GM04504 (cell line): Measurements from ENCODE around the gene SMIM36.
A peak's percentile ranks its signal among the peaks of the same experiment; 100 is the strongest.
"Not testable (repeated sequence)": the region's sequence is repeated elsewhere in the genome, so short reads cannot be mapped to it uniquely, and the experiment has no call there.

Source experiments
- DNase-seq: peaks from one replicate; pipeline ENCODE4 v3.0.0-alpha.2; 2012; ENCODE audit warnings: low read depth

Gene SMIM36

DNA sequence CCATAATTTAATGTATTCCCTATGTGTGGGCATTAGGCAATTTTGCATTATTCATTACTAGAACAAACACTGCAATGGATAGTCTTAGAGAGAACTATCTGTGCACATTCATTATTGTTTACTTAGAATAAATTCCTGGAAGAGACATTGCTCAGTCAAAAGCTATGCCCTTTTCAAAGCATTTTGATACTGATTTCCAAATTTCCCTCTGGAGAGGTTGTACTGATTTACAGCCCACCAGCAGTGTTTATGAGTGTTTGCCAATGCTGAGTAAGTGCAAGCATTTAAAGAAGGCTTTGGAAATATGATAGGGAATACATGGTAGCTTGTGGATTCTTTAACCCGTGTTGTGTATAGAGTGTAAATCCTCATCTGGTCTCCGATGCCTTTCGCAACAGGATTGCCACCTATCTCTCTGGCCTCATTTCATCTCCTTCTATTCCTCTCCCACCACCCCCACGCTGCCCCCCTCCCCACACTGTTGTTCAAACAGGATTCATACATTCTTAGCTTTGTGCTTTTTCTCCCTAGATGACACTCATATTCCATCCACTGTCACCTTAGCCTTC is 56.3 kb downstream of the SMIM36 start:
- peak; percentile 77 for DNase-seq

DNA sequence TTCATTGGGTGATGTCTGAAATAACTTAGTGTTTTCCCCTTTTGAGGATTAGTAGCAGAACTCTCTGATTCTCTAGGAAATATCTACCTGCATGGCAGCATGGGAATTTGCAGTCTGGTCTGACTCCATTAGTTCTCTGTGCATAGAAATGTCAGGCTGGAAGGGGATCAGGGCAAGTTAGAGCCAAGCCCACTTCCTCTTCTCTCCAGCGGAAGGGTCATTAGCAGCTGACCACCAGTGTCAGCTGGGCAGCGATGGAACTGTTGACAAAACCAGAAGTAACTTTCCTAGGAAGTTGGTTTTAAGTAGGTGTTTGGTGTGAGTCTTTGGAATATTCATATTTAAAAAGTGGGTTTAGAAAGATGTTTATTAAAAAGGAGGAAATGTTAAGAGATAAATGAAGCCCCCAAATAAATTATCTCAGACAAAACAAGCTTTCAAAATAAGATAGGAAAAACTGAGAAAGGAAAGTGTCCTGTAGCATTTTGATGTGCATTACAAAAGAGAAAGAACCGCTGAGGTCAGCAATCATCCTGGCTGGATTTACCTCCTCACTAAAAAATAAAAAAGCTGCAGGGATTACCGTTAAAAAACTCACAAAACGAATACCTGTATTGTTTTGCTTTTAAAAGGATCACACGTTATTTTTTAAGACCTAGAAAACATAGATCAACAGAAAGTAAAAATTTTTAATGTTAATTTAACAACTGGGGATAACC is 57.3 kb downstream of the SMIM36 start:
- no peak for DNase-seq

DNA sequence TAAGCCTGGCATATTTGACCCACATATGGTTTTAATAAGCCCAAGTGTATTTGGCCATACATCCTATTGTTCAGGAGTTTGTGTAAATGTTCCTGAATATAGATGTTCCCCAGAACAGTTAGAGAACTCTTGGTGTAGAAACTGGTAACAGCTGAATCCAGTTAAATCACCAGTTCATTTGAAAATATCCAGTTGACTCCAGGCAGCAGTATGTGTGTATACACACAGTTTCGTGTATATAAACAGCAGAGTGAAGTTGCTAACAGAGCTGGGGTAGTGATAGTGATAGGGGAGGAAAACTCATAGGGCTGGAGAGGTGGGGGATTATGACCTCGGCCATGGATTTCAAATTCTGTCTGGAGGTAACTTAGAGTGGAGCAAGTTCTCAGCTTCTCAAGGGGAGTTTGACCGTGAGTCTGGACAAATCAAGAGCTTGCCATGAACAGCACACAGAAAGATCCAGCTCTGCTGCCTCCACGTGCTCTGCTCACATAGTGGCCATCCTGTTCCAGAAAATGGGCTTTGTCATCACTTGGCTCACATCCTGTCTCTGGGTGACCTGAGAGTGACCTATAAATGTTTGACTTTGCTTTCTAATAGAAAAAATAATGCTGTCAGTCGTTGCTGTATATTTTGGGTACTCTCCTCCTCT is 59.0 kb downstream of the SMIM36 start:
- peak; percentile 48 for DNase-seq

DNA sequence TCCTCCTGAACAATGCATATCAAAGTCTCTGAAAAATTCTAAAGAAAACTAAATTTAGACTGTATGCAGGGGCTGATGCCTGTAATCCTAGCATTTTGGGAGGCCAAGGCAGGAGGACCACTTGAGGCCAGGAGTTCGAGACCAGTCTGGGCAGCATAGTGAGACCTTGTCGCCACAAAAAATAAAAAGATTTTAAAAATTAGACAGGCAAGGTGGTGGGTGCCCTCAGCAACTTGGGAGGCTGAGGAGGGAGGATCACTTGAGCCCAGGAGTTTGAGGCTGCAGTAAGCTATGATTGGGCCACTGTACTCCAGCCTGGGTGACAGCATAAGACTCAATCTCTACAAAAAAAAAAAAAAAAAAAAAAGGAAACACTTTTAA is 59.5 kb downstream of the SMIM36 start:
- no peak for DNase-seq

DNA sequence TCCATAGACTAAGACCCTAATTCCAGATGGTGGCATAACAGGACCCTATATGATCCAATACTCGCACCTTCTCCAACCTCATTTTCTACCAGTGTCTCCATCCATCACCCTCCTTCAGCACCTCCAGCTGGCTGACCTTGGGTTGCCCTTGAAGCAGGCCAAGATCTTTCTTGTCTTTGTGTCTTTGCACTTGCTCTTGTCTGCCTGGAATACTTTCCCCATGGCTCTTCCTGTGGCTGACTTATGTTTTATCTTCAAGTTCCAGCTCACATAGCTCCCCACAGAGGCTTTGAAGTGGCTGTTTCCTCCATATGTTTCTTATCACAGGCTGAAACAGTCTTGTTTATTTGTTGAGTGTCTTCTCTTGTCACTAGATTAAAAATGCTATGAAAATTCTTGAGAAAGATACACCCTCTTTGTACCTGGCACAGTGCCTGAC is 60.0 kb downstream of the SMIM36 start:
- peak; percentile 10 for DNase-seq

DNA sequence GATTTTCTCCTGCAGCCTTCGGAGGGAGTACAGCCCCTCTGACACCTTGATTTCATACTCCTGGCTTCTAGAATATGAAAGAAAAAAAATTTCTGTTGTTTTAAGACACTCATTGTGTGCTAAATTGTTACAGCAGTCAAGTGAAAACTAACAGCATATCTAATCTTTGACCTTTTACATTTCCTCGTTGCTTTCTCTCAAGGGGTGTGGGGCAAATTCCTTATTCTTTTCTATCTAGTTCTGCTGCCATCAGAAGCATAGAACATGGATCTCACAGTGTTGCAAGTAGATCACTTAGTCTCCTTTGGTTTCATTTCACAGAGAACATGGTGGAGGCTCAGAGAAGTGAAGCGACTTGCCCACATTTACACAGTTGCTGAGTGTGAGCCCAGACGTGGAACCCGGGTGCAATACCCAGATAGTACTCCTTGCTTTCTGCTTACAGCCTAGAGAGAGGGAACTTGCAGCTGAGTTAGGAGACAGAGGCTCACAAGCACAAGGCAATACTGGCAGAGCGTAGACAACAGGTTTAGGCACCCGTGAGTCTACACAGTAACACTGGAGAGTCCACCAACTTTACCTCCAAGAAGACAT is 60.9 kb downstream of the SMIM36 start:
- DNase-seq: no peak

DNA sequence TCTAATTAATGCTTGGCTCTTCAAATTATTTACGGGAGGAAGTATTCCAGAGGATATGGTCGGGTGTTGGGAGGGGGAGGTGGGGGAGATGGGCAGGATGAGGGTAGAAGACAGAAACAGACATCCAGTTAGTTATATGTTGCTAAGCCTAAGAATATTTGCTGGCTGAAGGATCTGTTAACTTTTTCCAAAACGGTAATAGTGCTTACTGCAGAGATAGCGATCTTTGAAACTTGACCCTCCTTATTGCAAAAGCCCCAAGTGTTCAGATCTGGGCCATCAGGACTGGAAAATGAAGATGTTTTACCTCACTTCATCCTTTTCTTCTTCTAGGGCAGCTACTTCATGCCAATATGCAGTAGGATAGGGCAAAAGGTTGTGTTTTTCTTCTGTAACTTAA is 62.6 kb downstream of the SMIM36 start:
- DNase-seq: peak; percentile 15

DNA sequence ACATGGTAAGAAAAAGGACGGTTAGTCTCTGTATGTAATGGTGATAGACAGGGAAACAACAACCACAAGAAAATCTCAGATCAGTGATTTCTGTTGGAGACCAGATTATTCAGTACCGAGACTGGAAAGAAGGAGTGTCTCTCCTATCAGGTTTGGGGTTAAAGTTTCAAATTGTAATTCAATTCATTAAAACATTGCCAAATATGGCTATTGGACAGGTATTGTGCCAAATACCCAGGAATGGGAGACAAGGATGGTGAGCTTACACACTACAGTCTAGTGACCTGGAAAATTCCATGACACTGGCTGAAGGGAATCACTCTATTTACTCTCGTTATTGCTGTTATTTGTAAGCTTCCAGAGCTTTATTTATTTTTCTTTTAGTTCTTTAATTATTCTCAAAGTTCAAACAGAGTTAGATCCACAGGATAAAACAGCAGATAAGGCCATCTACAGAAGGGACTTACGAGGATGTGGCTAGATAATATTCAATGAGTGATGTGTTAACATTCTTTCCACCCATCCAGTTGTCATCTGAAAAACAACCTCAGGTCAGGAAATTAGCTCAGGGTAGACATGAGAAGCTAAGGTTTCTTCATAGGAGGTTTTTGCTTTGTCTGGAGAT is 64.6 kb downstream of the SMIM36 start:
- no peak for DNase-seq

DNA sequence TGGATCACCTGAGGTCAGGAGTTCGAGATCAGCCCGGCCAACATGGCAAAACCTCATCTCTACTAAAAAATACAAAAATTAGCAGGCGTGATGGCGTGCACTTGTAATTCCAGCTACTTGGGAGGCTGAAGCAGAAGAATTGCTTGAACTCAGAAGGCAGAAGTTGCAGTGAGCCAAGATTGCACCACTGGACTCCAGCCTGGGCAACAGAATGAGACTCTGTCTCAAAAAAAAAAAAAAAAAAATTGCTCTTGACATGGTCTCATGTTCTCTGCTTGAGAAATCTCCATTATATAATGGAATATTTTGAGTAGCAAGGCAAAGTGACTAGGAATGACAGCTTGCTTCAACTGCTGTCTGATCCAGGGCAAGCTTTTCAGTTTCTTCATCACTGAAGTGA is 65.2 kb downstream of the SMIM36 start:
- DNase-seq: not testable (repeated sequence)

DNA sequence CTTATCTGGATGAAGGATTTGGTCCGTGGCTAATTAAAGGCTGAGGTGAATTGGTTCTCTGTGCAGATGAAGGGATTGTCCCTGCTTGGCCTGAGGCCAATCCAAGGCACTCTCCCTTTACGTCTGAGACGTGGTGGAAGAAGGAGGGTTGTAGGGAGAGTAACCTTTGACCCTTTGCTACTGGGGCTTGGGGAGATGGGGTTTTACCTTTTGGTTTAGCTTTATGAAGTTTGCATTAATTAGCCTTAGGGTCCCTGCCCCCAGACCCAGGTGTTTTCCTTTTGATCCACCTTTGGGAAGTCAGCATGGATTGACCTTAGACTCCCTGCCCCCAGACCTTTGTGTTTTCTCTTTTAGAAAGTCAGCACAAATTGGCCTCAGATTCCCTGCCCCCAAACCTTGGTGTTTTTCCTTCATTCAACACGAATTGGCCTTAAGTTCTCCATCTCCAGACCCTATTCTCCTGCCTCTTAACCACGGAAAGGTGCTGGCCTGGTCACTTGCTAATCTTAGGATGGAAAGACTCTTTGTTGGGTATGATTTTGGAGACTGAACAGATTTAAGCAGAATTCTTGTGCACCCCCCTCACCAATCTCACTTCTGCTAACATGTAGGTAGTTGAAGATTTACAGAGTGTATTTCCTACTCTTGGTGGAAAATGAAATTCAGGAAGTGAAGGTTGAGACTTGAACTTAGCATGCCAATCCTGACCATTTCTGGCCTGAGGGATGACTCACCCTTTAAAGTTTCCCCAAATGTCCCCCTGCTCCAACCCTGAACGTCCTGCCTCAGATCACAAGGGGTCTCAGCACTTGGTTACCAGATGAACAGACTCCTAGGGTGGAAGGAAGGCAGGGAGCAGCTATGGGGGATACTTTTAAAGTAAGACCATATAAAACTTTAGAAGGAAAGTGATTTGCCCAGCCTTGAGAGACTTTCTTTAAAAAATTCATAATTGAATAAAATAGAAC is 66.5 kb downstream of the SMIM36 start:
- DNase-seq: no peak

DNA sequence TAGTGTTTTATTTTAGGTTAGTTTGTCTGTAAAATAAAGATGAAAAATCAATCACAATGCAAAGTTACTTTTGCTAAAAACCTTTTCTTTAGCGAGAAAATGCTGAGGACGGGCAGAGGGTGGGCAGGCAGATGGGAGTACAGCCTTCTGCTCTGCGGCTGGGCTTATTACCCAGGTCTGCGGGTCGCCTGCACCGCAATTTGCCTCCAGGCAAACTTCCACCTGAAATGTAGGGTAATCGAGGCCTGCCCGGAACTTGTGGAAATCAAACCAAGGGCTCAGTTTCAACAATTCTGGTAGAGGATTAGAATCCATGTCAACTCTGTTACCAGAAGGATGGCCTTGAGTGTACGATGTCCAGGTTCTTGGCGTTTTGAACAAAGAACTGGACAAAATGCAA is 67.3 kb downstream of the SMIM36 start:
- DNase-seq: no peak

DNA sequence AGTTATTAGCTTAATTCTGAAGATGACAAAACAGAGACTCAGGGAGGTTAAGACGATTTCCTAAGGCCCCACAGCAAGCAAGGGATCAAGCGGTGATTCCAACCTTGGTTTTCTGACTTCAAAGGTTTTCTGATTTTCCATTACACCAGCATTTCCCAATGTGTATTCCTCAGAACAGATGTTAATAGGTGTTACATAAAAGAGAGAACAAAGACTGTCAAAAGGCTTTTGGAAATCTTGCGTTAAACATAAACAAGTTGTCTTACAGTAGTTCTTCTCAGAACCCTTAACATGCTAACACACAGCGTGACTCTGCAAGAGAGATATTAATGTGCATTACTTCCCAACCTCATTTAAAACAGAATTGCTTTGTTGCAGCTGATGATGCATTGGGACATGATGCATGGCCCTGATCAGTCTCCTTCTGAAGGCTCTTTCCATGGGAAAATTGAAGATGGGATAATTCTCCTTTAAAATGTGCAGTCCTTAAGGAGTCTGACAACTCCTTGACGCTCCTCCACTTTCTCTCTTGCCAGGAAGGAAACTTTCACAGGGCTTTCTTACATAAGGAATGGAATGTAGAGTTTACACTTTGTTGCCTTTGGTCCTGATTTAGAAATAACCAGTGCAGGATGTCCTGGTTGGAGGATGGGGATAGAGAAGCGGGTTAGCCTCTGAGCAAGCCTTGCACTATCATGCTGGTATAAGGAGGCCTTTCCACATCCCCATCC is 68.1 kb downstream of the SMIM36 start:
- DNase-seq: no peak

DNA sequence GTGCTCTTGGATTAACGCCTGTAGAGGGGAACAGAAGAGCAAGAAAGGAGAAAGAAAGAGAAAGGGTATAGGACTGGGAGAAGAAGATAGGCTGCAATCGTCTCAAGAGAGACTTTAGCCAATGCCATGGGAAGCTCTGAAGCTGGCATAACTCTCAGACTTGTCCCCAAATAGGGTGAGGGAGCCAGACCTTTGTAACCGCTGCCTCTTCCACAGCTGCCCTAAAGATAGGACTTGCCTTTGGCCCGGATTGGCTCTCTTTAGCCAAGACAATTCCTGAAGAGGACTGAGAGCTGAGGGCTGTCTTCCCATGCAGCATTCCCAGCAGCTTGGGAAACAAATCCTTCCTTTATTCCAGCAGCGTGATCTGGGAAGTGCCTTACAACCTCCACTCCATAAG is 68.8 kb downstream of the SMIM36 start:
- DNase-seq: no peak

DNA sequence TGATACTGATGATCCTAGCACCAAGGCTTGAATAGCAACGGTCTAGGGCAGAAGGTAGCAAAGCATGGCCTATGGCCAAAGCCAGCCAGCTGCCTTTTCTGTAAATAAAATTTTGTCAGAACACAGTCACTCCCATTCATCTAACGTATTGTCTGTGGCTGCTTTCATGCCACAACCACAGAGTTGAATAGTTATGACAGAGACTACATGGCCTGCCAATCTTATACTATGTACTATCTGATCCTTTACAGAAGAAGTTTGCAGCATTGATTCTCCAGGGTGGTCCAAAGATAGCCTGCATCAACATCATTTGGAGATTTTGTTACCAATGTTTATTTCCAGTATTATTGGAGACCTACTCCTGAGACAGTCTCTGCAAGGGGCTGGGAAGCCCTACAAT is 69.7 kb downstream of the SMIM36 start:
- no peak for DNase-seq

DNA sequence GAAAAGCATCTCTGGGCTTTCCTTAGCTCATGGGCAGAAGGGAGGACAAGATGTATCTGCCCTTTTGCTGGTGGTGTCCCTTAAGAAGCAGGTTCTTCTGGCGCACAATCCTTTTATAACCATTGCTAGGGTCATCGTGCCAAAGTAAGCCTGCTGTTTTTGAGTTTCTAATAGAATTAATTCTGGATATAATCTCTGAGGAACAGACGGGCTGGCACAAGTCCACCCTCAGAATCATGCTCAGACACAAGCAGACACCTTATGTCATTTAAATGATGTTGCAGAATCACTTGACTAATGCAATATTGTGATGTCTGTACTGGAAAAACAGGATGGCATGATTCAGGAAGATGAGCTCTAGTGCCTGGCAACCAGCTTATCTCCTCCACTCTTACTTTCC is 70.9 kb downstream of the SMIM36 start:
- no peak for DNase-seq

DNA sequence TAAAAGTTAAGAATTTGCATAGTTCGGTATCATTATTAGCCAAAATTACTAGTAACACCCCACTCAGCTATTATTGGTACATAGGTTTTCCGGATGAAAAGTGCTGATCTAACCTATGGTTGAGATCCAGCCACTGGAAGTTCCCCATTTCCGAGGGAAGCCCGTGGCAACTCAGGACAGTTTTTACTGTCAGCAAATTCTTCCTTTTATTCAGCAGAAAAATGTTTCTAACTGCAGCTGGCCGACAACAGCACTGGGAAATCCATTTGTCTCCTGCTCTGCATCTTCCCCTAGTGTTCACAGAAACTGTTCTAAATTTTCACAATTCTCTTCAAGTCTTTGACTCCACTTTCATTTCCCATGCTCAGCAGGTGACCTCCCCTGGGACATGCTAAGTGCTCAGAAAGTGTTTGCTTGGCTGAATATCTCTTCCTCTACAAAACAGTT is 74.1 kb downstream of the SMIM36 start:
- DNase-seq: no peak

DNA sequence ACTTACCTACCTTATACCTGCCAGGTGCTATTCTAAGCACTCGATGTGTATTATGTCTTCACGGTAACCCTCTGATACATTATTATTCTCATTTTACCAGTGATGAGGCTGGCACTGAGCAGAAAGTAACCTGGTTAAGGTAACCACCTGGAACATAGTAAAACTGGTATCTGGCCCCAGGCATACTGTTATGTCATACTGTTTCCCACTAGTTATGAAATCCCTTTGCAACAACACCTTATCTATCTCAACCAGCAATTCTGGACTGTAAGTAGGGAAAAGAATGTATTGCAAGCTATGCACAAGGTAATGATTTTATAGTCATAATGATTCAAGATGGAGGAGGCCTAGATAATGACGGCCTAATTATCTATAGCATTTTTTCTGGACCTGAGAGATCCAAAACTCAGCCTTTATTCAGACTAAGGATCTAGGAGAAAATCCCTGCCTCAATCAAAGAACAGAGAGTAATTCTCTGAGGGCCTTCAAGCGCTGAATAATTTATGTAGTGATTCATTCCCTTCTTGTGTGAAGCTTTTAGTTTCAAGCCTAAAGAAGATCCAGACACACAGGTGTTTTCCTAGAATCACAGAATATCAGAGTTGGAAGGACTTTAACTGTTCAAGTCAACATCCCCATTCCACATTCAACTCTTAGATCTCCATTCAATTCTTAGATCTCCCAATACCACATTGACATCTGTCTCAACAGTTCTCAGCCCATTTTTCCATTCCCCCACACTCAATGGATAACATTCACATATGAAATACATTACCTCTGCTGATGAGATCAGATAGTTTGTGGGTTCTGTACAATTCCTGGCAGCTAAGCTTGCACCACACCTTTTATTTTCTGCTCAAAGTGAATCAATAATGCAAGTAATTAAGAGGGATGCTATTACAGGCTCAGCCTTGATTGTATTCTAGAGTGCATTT is 74.8 kb downstream of the SMIM36 start:
- DNase-seq: no peak

DNA sequence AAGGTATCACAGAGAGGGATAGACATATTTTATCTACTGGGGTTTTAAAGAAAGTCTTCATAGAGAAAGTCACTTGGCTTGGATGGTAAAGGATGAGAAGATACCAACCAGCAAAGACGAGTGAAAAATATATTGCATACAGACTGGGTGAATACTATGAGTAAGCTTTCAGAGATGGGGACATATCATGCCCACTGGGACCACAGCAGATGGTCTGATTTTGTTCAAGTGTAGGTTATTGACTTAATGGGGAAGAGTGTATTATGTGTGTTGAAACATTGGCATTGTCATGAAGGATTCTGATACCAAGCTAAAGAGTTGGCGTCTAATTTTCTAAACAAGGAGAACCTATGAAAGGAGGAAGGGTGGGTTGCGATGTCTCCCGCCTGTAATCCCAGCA is 75.8 kb downstream of the SMIM36 start:
- no peak for DNase-seq

DNA sequence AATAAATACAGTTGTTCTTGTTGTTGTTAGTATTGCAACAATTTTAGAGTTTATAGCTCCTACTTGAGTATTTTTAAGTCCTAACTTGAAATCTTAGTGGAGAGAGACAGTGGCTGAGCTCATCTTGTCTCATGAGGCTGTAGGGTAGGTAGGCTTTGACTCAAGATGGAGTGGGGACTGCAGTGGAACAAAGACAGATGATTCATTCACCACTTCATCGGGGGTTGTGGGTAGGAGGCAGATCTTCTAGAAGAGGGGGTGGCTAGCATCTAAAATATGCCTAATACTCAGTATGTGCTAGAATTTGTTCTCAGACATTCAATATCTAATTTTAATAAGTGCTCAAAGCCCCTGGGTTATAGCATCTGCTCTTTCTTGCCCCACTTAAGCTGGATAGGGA is 76.5 kb downstream of the SMIM36 start:
- DNase-seq: no peak
